IMR-90 (cell line): Measurements from ENCODE around the gene LBHD2. TPM values are rescaled to one million over a fixed set of nuclear protein-coding genes. Genes with fewer than 3 reads are reported as not detected.

Experiments used
- ATAC-seq: fragments of 200-7000 bp; cut with Tn5 transposase; 2 replicates; pipeline ENCODE4 v1.9.1; 2020; ENCODE audit warnings: low read depth, mild to moderate bottlenecking, moderate library complexity
- BruUV-seq: library from RNA; stranded (reverse); fragments of 400-500 nt; replicated peaks from 2 replicates; lab custom pipeline; 2021; lab: Mats Ljungman, UMichigan
- CTCF ChIA-PET: fragments of 300-600 bp; formaldehyde crosslinking; extraction: SDS; loops from one replicate; lab custom pipeline; 2021; ENCODE audit warnings: antibody characterized with exemption; lab: Yijun Ruan, JAX
- POLR2A ChIA-PET: fragments of 300-600 bp; sonication (Branson Sonifier 250); formaldehyde crosslinking; loops from one replicate; lab custom pipeline; 2022; ENCODE audit warnings: antibody characterized with exemption; ENCODE audit not compliant: unreplicated experiment; lab: Charles Lee
- DNase-seq: peaks from one replicate; pipeline ENCODE4 v3.0.0; 2013
- H2AFZ ChIP-seq: replicated peaks from 2 replicates; pipeline ENCODE3; 2013; ENCODE audit warnings: low read length, mild to moderate bottlenecking; ENCODE audit not compliant: poor library complexity
- H2AK5ac ChIP-seq: 2 replicates; pipeline ENCODE4 v1.6.1; 2013; ENCODE audit warnings: low read depth, low read length, inconsistent platforms
- H2AK9ac ChIP-seq: replicated peaks from 2 replicates; pipeline ENCODE3; 2013; ENCODE audit warnings: mild to moderate bottlenecking, low read depth, low read length, moderate library complexity; ENCODE audit not compliant: poor library complexity
- H2BK120ac ChIP-seq: 2 replicates; pipeline ENCODE4 v1.6.1; 2013; ENCODE audit warnings: low read depth, low read length, inconsistent platforms
- H2BK15ac ChIP-seq: 3 replicates; pipeline ENCODE4 v1.6.1; 2013; ENCODE audit warnings: low read depth, low read length, inconsistent platforms
- H2BK20ac ChIP-seq: 2 replicates; pipeline ENCODE4 v1.6.1; 2013; ENCODE audit warnings: low read depth, mild to moderate bottlenecking, inconsistent platforms, low read length, moderate library complexity
- H2BK5ac ChIP-seq: 2 replicates; pipeline ENCODE4 v1.6.1; 2013; ENCODE audit warnings: mild to moderate bottlenecking, low read depth, low read length, inconsistent platforms; ENCODE audit not compliant: poor library complexity, severe bottlenecking
- H3K14ac ChIP-seq: replicated peaks from 2 replicates; pipeline ENCODE4 v1.6.1; 2013; ENCODE audit warnings: low read depth, low read length, inconsistent platforms
- H3K18ac ChIP-seq: 2 replicates; pipeline ENCODE4 v1.6.1; 2013; ENCODE audit warnings: low read depth, low read length, control low read depth
- H3K23ac ChIP-seq: 2 replicates; pipeline ENCODE4 v1.6.1; 2013; ENCODE audit warnings: low read depth, low read length, inconsistent platforms
- H3K27ac ChIP-seq: 2 replicates; pipeline ENCODE4 v1.5.1; 2013; ENCODE audit warnings: mild to moderate bottlenecking, control low read depth, low read length; ENCODE audit not compliant: insufficient read depth
- H3K27me3 ChIP-seq: 2 replicates; pipeline ENCODE4 v1.6.1; 2013; ENCODE audit warnings: low read length; ENCODE audit not compliant: control insufficient read depth, insufficient read depth
- H3K36me3 ChIP-seq: 2 replicates; pipeline ENCODE4 v1.6.1; 2013; ENCODE audit warnings: low read length, mixed read lengths; ENCODE audit not compliant: control insufficient read depth, insufficient read depth
- H3K4ac ChIP-seq: 2 replicates; pipeline ENCODE4 v1.6.1; 2013; ENCODE audit warnings: low read depth, low read length, inconsistent platforms
- H3K4me1 ChIP-seq: 2 replicates; pipeline ENCODE4 v1.6.1; 2013; ENCODE audit warnings: low read length, mixed read lengths; ENCODE audit not compliant: control insufficient read depth, insufficient read depth
- H3K4me2 ChIP-seq: 2 replicates; pipeline ENCODE4 v1.6.1; 2013; ENCODE audit warnings: low read depth, mild to moderate bottlenecking, control low read depth, low read length, moderate library complexity
- H3K4me3 ChIP-seq: 2 replicates; pipeline ENCODE4 v1.5.1; 2013; ENCODE audit warnings: low read depth, mild to moderate bottlenecking, control low read depth, low read length, moderate library complexity; ENCODE audit not compliant: insufficient read depth
- H3K56ac ChIP-seq: 2 replicates; pipeline ENCODE4 v1.6.1; 2013; ENCODE audit warnings: low read length, inconsistent platforms; ENCODE audit not compliant: insufficient read depth; ENCODE audit errors: extremely low read depth
- H3K79me1 ChIP-seq, 2 experiments: 2 replicates each; pipeline ENCODE4 v1.6.1; 2013; ENCODE audit warnings: low read length in 2 of 2, inconsistent platforms in 1 of 2, low read depth in 1 of 2
- H3K9ac ChIP-seq: 2 replicates; pipeline ENCODE4 v1.6.1; 2013; ENCODE audit warnings: low read depth, low read length, control low read depth
- H3K9me1 ChIP-seq: 2 replicates; pipeline ENCODE4 v1.6.1; 2013; ENCODE audit warnings: low read length, inconsistent platforms; ENCODE audit not compliant: insufficient read depth
- H3K9me3 ChIP-seq: 2 replicates; pipeline ENCODE4 v1.6.1; 2013; ENCODE audit warnings: low read length; ENCODE audit not compliant: control insufficient read depth, insufficient read depth
- H4K20me1 ChIP-seq: 2 replicates; pipeline ENCODE4 v1.6.1; 2013; ENCODE audit warnings: low read length, inconsistent platforms; ENCODE audit not compliant: insufficient read depth
- H4K5ac ChIP-seq: 2 replicates; pipeline ENCODE4 v1.6.1; 2013; ENCODE audit warnings: mild to moderate bottlenecking, low read depth, low read length, control low read depth
- H4K8ac ChIP-seq, 2 experiments: 2 replicates each; pipeline ENCODE4 v1.6.1; 2013; ENCODE audit warnings: low read depth in 2 of 2, low read length in 2 of 2, control low read depth in 1 of 2, inconsistent platforms in 1 of 2
- H4K91ac ChIP-seq: 2 replicates; pipeline ENCODE4 v1.6.1; 2013; ENCODE audit warnings: low read depth, low read length, inconsistent platforms; ENCODE audit not compliant: insufficient read depth
- BHLHE40 ChIP-seq: fragments of 150-350 bp; IDR thresholded peaks from 2 replicates; pipeline ENCODE4 v1.6.1; 2016; ENCODE audit warnings: mild to moderate bottlenecking, low read depth, low read length
- CEBPB ChIP-seq: IDR thresholded peaks from 2 replicates; pipeline ENCODE4 v1.6.1; 2012; ENCODE audit warnings: low read depth, low read length, improper control_type of control experiment
- MAFK ChIP-seq: IDR thresholded peaks from 2 replicates; pipeline ENCODE4 v1.6.1; 2012; ENCODE audit warnings: low read depth, low read length, improper control_type of control experiment
- NFE2L2 ChIP-seq: fragments of 150-350 bp; IDR thresholded peaks from 2 replicates; pipeline ENCODE4 v1.6.1; 2016; ENCODE audit warnings: low read depth, mild to moderate bottlenecking, low read length
- USF2 ChIP-seq: fragments of 150-350 bp; IDR thresholded peaks from 2 replicates; pipeline ENCODE4 v1.6.1; 2017; ENCODE audit warnings: mild to moderate bottlenecking, antibody characterized with exemption, low read length, low read depth
- WGBS, 2 experiments: methylation state at CpG; one replicate each; pipeline versions ENCODE4 v1.1.5 to v1.1.7; 2013; ENCODE audit warnings: missing lambda C conversion rate in 2 of 2; ENCODE audit not compliant: insufficient read length in 1 of 2; ENCODE audit errors: extremely low coverage in 2 of 2; 5-methylcytosine and 5-hydroxymethylcytosine counted together
- dilution Hi-C: fragments of 300-500 bp; cut with HindIII; formaldehyde crosslinking; loops from one replicate; pipeline ENCODE4 v1.14.3; 2018; ENCODE audit warnings: low sequenced_read_pairs; ENCODE audit not compliant: unreplicated experiment
- in situ Hi-C: fragments of 300-500 bp; cut with MboI; formaldehyde crosslinking; loops from 3 replicates; pipeline ENCODE4 v1.14.3; 2019; ENCODE audit warnings: low sequenced_read_pairs, inconsistent platforms, mixed read lengths
- intact Hi-C: fragments of 100-400 bp; cut with micrococcal nuclease; formaldehyde crosslinking; loops from 2 replicates; pipeline ENCODE4 v1.10.0; 2022
- polyA plus RNA-seq, 3 experiments: library from polyadenylated mRNA; depleted of rRNA; stranded (reverse); fragments of >200 nt; gene quantifications; 2 replicates each; pipeline ENCODE4 v1.2.3, GENCODE V29; 2012; ENCODE audit warnings: low replicate concordance in 1 of 3
- total RNA-seq: library from RNA; depleted of rRNA; stranded (reverse); fragments of >200 nt; gene quantifications from 2 replicates; pipeline ENCODE4 v1.2.3, GENCODE V29; 2012

Gene LBHD2
- total and polyA plus RNA-seq, 2 of the 4 experiments (the other 2 are of a cell fraction), result not detected

GRCh38 chr14:103052407-103052806 is 31.6 kb upstream of the LBHD2 start:
- 81% methylated on average over 3 of the region's 10 CpGs; no CpG with 5 or more reads in 1 of the 2 experiments for WGBS, 2 experiments
- TF ChIP-seq MAFK, result no peak
- no peak for TF ChIP-seq CEBPB
- TF ChIP-seq NFE2L2, result no peak
- TF ChIP-seq BHLHE40, result no peak
- no peak for TF ChIP-seq USF2
- ATAC-seq, result no peak

More at GRCh38 chr14:103052407-103052806, 31.6 kb upstream of the LBHD2 start:
- peaks cover 5% of the 10 kb centered on the region; the same call in 1 of the 2 replicates for H3K36me3 ChIP-seq
- no peak overlapping the region for H2BK15ac ChIP-seq
- H4K20me1 ChIP-seq, result peaks cover 83% of the 10 kb centered on the region
- no peak overlapping the region for H3K23ac ChIP-seq
- CTCF ChIA-PET, result no interaction called here
- no peak overlapping the region; the same call in 1 of the 2 replicates for H3K56ac ChIP-seq
- no peak for DNase-seq
- POLR2A ChIA-PET, result no interaction called here
- no peak overlapping the region for H3K27ac ChIP-seq
- peaks cover 6% of the 10 kb centered on the region for H3K4me1 ChIP-seq
- H3K4me3 ChIP-seq, result no peak overlapping the region
- no peak overlapping the region for H3K4me2 ChIP-seq
- in situ Hi-C loops (no loop called here), intact Hi-C loops (loop anchor here (10.0 kb wide), 1 partner anchor 358 kb away; no protein-coding TSS in a partner anchor), dilution Hi-C loops (no loop called here)
- H3K79me1 ChIP-seq, result peaks cover 12 to 64% of the 10 kb centered on the region in 2 experiments
- no peak overlapping the region for H4K91ac ChIP-seq
- no peak overlapping the region for H4K8ac ChIP-seq
- H3K14ac ChIP-seq, result no peak overlapping the region
- no peak overlapping the region for H2AK9ac ChIP-seq
- H3K27me3 ChIP-seq, result no peaks in the 10 kb centered on the region
- H2AK5ac ChIP-seq, result no peak overlapping the region
- no peak overlapping the region for H2BK20ac ChIP-seq
- no peak overlapping the region for H3K4ac ChIP-seq
- H3K9me3 ChIP-seq, result no peaks in the 10 kb centered on the region
- no peak overlapping the region for H3K18ac ChIP-seq
- no peak overlapping the region for H2BK5ac ChIP-seq
- H3K9ac ChIP-seq, result no peak overlapping the region
- no TSS peak for BruUV-seq
- no peak overlapping the region for H4K5ac ChIP-seq
- H2AFZ ChIP-seq, result no peak overlapping the region
- H3K9me1 ChIP-seq, result peaks cover 3% of the 10 kb centered on the region
- H2BK120ac ChIP-seq, result no peak overlapping the region
